Calu3 (cell line): ENCODE results near the gene AFF2. TPM values are rescaled to one million over a fixed set of nuclear protein-coding genes. Genes with fewer than 3 reads are reported as not detected.

Experiments
- BruUV-seq: library from RNA; stranded (reverse); fragments of 400-500 nt; replicated peaks from 2 replicates; lab custom pipeline; 2021; lab: Mats Ljungman, UMichigan
- CTCF ChIA-PET: fragments of 300-600 bp; sonication (Branson Sonifier 250); formaldehyde crosslinking; loops from one replicate; lab custom pipeline; 2022; ENCODE audit warnings: antibody characterized with exemption; lab: Charles Lee
- DNase-seq: peaks from one replicate; pipeline ENCODE4 v3.0.0; 2022
- H3K27ac Mint-ChIP-seq: one replicate; pipeline ENCODE4 v1.8.0; 2022; ENCODE audit warnings: mixed read lengths; ENCODE audit not compliant: unreplicated experiment
- H3K27me3 Mint-ChIP-seq: one replicate; pipeline ENCODE4 v1.8.0; 2022; ENCODE audit warnings: mixed read lengths; ENCODE audit not compliant: unreplicated experiment
- H3K36me3 Mint-ChIP-seq: one replicate; pipeline ENCODE4 v1.8.0; 2022; ENCODE audit warnings: mild to moderate bottlenecking, moderate library complexity, mixed read lengths; ENCODE audit not compliant: insufficient read depth, unreplicated experiment
- H3K4me1 Mint-ChIP-seq: one replicate; pipeline ENCODE4 v1.8.0; 2022; ENCODE audit warnings: mild to moderate bottlenecking, low read depth, mixed read lengths; ENCODE audit not compliant: unreplicated experiment
- H3K4me3 Mint-ChIP-seq: one replicate; pipeline ENCODE4 v1.8.0; 2022; ENCODE audit warnings: mild to moderate bottlenecking, low read depth, moderate library complexity, mixed read lengths; ENCODE audit not compliant: unreplicated experiment
- H3K9me3 Mint-ChIP-seq: one replicate; pipeline ENCODE4 v1.8.0; 2022; ENCODE audit warnings: low read depth, mixed read lengths; ENCODE audit not compliant: unreplicated experiment
- CTCF ChIP-seq: fragments of 200-600 bp; IDR thresholded peaks from one replicate; pipeline ENCODE4 v1.8.0; 2022; ENCODE audit warnings: antibody characterized with exemption; ENCODE audit not compliant: unreplicated experiment
- intact Hi-C: fragments of 100-400 bp; cut with micrococcal nuclease; formaldehyde crosslinking; loops from one replicate; pipeline ENCODE4 v1.10.0; 2022; ENCODE audit not compliant: unreplicated experiment
- total RNA-seq: library from RNA; stranded (reverse); gene quantifications from 2 replicates; pipeline ENCODE4 v1.2.3, GENCODE V29; 2022

Gene AFF2
- total RNA-seq, 1 experiment from 2014 or later, result 0.17 TPM

- no peaks in the 10 kb centered on the region for H3K4me1 Mint-ChIP-seq
Measured at GRCh38 chrX:148507418-148507817, 7.0 kb downstream of the AFF2 start.

GRCh38 chrX:148512453-148512852, 12.0 kb downstream of the AFF2 start:
- H3K4me1 Mint-ChIP-seq, result no peaks in the 10 kb centered on the region
- H3K27me3 Mint-ChIP-seq, result peaks cover 27% of the 10 kb centered on the region
- H3K9me3 Mint-ChIP-seq, result no peaks in the 10 kb centered on the region
- no peak for TF ChIP-seq CTCF
- no peaks in the 10 kb centered on the region for H3K36me3 Mint-ChIP-seq
- no peak for DNase-seq
- no TSS peak for BruUV-seq
- intact Hi-C loops, result no loop called here
- CTCF ChIA-PET, result no interaction called here
- no peak overlapping the region for H3K4me3 Mint-ChIP-seq
- no peak overlapping the region for H3K27ac Mint-ChIP-seq

More at GRCh38 chrX:148507418-148507817, 7.0 kb downstream of the AFF2 start:
- Mint-ChIP-seq H3K36me3 (no peaks in the 10 kb centered on the region), H3K27ac (no peak overlapping the region), H3K9me3 (no peaks in the 10 kb centered on the region), H3K27me3 (peaks cover 27% of the 10 kb centered on the region), H3K4me3 (no peak overlapping the region)
- TF ChIP-seq CTCF, result no peak
- BruUV-seq, result no TSS peak
- intact Hi-C loops, result no loop called here
- CTCF ChIA-PET, result no interaction called here
- no peak for DNase-seq

- CTCF ChIA-PET, result no interaction called here
- no TSS peak for BruUV-seq
- Mint-ChIP-seq H3K27ac (no peak overlapping the region), H3K27me3 (peaks cover 20% of the 10 kb centered on the region), H3K9me3 (no peaks in the 10 kb centered on the region), H3K4me3 (no peak overlapping the region), H3K4me1 (no peaks in the 10 kb centered on the region), H3K36me3 (no peaks in the 10 kb centered on the region)
- DNase-seq, result no peak
- intact Hi-C loops, result no loop called here
- no peak for TF ChIP-seq CTCF
Measured at GRCh38 chrX:148513661-148514060, 13.2 kb downstream of the AFF2 start.

GRCh38 chrX:148517176-148517575, 16.8 kb downstream of the AFF2 start:
- BruUV-seq, result no TSS peak
- no peaks in the 10 kb centered on the region for H3K4me1 Mint-ChIP-seq
- intact Hi-C loops, result no loop called here
- H3K27ac Mint-ChIP-seq, result no peak overlapping the region
- no peaks in the 10 kb centered on the region for H3K27me3 Mint-ChIP-seq
- H3K36me3 Mint-ChIP-seq, result no peaks in the 10 kb centered on the region
- no peak for DNase-seq
- CTCF ChIA-PET, result no interaction called here
- H3K4me3 Mint-ChIP-seq, result no peak overlapping the region
- H3K9me3 Mint-ChIP-seq, result no peaks in the 10 kb centered on the region
- no peak for TF ChIP-seq CTCF
